ENCODE data around the gene ERI3.

DNA sequence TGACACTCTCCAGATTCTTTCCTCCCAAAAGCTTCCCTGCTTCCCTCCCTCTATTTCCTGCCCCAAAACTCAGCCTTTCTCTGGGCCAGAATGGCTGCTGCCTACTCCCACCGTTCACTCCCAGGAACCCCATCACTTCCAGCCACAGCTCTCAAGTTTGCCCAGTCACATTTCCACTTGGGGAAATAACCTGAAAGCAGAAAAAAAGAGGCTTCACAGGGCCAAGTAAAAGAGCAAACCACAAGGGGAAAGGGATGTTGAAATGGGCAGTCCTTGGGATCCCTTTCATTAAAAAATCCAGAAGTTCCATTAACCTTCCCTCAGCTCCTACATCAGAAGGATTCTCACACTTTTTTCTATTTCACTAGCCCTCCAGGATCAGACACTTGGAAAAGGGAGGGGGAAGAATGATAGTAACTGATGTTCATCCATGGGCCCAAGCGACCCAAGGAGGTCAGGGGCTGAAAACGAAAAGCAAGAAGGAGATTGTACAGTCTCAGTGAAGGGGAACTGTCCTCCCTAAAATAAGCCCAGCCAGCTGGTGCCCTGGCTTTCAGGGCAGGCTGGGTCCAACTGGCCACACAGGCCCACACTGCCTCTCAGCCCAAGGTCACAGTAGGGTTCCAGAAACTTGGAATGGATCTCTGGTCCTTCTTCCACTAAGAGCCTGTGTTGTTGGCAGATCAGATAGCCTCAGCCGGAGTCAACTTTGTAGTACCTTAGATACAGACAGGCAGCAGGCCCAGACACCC lies 92.1 kb downstream of the ERI3 start:
- TF ChIP-seq, protein P1, sequence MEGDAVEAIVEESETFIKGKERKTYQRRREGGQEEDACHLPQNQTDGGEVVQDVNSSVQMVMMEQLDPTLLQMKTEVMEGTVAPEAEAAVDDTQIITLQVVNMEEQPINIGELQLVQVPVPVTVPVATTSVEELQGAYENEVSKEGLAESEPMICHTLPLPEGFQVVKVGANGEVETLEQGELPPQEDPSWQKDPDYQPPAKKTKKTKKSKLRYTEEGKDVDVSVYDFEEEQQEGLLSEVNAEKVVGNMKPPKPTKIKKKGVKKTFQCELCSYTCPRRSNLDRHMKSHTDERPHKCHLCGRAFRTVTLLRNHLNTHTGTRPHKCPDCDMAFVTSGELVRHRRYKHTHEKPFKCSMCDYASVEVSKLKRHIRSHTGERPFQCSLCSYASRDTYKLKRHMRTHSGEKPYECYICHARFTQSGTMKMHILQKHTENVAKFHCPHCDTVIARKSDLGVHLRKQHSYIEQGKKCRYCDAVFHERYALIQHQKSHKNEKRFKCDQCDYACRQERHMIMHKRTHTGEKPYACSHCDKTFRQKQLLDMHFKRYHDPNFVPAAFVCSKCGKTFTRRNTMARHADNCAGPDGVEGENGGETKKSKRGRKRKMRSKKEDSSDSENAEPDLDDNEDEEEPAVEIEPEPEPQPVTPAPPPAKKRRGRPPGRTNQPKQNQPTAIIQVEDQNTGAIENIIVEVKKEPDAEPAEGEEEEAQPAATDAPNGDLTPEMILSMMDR (conservative IDR thresholded peaks at IDR 0.05; ENCODE audit: low read length) = no peak
- no peak for TF ChIP-seq EZH2phosphoT487 (IDR thresholded peaks at IDR 0.05; ENCODE audit: borderline replicate concordance)
